ENCODE data around the gene RGS9. TPM values are rescaled to one million over a fixed set of nuclear protein-coding genes. Genes with fewer than 3 reads are reported as not detected.

RGS9 gene
- total RNA-seq, 2 donors from 2014 or later, result 7.4 to 9.9 TPM

DNA sequence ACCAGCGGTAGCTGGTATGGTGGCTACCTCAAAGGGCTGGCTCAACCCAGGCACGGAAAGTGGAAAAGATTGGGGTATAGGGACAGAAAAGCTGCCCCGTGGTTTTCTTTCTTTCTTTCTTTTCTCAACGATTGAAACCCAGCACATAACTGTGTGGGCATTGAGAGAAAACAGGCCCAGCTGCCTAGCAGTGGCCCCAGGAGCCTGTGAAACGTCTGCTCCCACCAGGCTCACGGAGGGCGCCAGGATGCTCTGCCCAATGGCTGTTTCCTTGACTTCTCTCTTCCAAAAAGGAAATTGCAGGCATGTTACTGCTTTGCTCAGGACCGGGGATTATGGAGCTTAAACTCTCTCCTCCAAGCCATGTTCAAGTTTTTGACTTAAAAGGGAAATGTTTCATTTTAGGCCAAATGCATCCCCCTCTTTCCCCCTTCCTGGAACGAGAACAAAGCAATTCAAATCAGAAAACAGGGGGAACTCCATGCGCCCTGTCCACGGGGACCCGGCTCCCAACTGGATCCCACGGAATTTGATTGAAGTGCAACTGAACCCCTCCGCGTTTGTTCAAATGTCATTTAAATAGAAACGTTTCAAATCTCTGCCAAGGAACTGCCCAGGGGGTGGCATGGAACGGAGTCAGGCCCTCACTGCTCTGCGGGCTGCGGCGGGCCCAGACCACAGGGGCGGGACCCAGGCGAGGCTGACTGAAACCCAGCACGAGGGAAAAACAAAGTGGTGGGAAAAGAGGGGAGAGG, 133.5 kb downstream of the RGS9 start:
- H3K9me3 ChIP-seq, result no peaks in the 10 kb centered on the region
- no peak overlapping the region for H3K9ac ChIP-seq (ENCODE audit: low read depth in 2 of 2, low read length in 2 of 2)
- intact Hi-C loops (cut with DNase I), result loop anchor here (10.0 kb wide), 1 partner anchor 354 kb away; no protein-coding TSS in a partner anchor
- no peak overlapping the region for H3K27ac ChIP-seq
- TF ChIP-seq CTCF (IDR thresholded peaks at IDR 0.05), result no peak
- no peak overlapping the region for H3K4me3 ChIP-seq
- DNase-seq, result no peak
- H3K27me3 ChIP-seq, result no peaks in the 10 kb centered on the region
- no peaks in the 10 kb centered on the region for H3K4me1 ChIP-seq
- H3K36me3 ChIP-seq, result no peaks in the 10 kb centered on the region

- TF ChIP-seq CTCF (IDR thresholded peaks at IDR 0.05), result no peak
- Histone ChIP-seq H3K4me3 (no peak overlapping the region), H3K36me3 (no peaks in the 10 kb centered on the region), H3K4me1 (no peaks in the 10 kb centered on the region), H3K27ac (no peak overlapping the region), H3K9ac (ENCODE audit: low read depth in 2 of 2, low read length in 2 of 2) (no peak overlapping the region), H3K9me3 (no peaks in the 10 kb centered on the region), H3K27me3 (no peaks in the 10 kb centered on the region)
- DNase-seq, result no peak
- intact Hi-C loops (cut with DNase I), result loop anchor here (10.0 kb wide), 1 partner anchor 354 kb away; no protein-coding TSS in a partner anchor
These were observed 134.1 kb downstream of the RGS9 start for GRCh38 chr17:65271296-65271695.

Other genes starting within 250 kb of the RGS9 start
- gene LRRC37A3, start 217.9 kb upstream of the RGS9 start, total RNA-seq, result 10 to 100 TPM in 1 of 2 donors, 1 to 10 TPM in 1; 5.7 to 17.3 TPM
- gene GNA13, start 80.6 kb upstream of the RGS9 start, total RNA-seq, result 10 to 100 TPM; 54.8 to 91.4 TPM